Fibroblast of lung (primary cell): ENCODE measurements around the gene SH2D7. TPM values are rescaled to one million over a fixed set of nuclear protein-coding genes. Genes with fewer than 3 reads are reported as not detected.

Source experiments
- DNase-seq, 2 donors: peaks; one replicate each; pipeline versions ENCODE4 v3.0.0 to v3.0.0-alpha.2; 2010; ENCODE audit warnings: low read depth in 2 of 2
- H2AFZ ChIP-seq: 2 replicates; pipeline ENCODE4 v1.5.1; 2012; ENCODE audit warnings: low read length, control low read depth, inconsistent platforms
- H3K27ac ChIP-seq: 2 replicates; pipeline ENCODE4 v1.5.1; 2011; ENCODE audit warnings: low read length, control low read depth; ENCODE audit not compliant: insufficient read depth
- H3K27me3 ChIP-seq: 2 replicates; pipeline ENCODE4 v1.5.1; 2011; ENCODE audit warnings: mild to moderate bottlenecking, low read length; ENCODE audit not compliant: control insufficient read depth, insufficient read depth
- H3K36me3 ChIP-seq: 2 replicates; pipeline ENCODE4 v1.5.1; 2011; ENCODE audit warnings: low read length; ENCODE audit not compliant: control insufficient read depth, insufficient read depth
- H3K4me1 ChIP-seq: 2 replicates; pipeline ENCODE4 v1.5.1; 2011; ENCODE audit warnings: low read length; ENCODE audit not compliant: control insufficient read depth, insufficient read depth; ENCODE audit errors: extremely low read depth
- H3K4me2 ChIP-seq: 2 replicates; pipeline ENCODE4 v1.5.1; 2011; ENCODE audit warnings: low read length, control low read depth; ENCODE audit not compliant: insufficient read depth; ENCODE audit errors: extremely low read depth
- H3K4me3 ChIP-seq, 4 experiments: fragments of 200-600 bp in 1 of 4; sonication (generic) in 1 of 4; replicated peaks in 1 of 4; 2 replicates each; pipeline ENCODE4 v1.5.1; 2011 to 2016; ENCODE audit warnings: low read length in 4 of 4, low read depth in 3 of 4, mild to moderate bottlenecking in 3 of 4, control low read depth in 2 of 4, inconsistent platforms in 1 of 4, mixed read lengths in 1 of 4; ENCODE audit not compliant: insufficient read depth in 1 of 4; ENCODE audit errors: control extremely low read depth in 1 of 4
- H3K79me2 ChIP-seq: 2 replicates; pipeline ENCODE4 v1.5.1; 2012; ENCODE audit warnings: mild to moderate bottlenecking, low read length, inconsistent platforms; ENCODE audit not compliant: control insufficient read depth, insufficient read depth
- H3K9ac ChIP-seq: 2 replicates; pipeline ENCODE4 v1.5.1; 2011; ENCODE audit warnings: mild to moderate bottlenecking, low read length, control low read depth; ENCODE audit not compliant: insufficient read depth
- H3K9me3 ChIP-seq: 2 replicates; pipeline ENCODE4 v1.5.1; 2012; ENCODE audit warnings: low read depth, low read length; ENCODE audit not compliant: control insufficient read depth, insufficient read depth
- H4K20me1 ChIP-seq: 2 replicates; pipeline ENCODE4 v1.5.1; 2011; ENCODE audit warnings: low read length; ENCODE audit not compliant: control insufficient read depth, insufficient read depth; ENCODE audit errors: extremely low read depth
- EZH2 ChIP-seq: IDR thresholded peaks from 2 replicates; pipeline ENCODE4 v1.5.1; 2012; ENCODE audit warnings: low read length, control low read depth, mild to moderate bottlenecking; ENCODE audit errors: missing control alignments
- polyA plus RNA-seq, 2 donors: library from polyadenylated mRNA; depleted of rRNA in 1 of 2; stranded (reverse) in 1 of 2; unstranded in 1 of 2; fragments of >200 nt; gene quantifications; 2 replicates each; pipeline ENCODE4 v1.2.1, GENCODE V29; 2011 to 2012; ENCODE audit warnings: missing spikeins in 1 of 2
- total RNA-seq: library from RNA; depleted of rRNA; stranded (reverse); fragments of >200 nt; gene quantifications from 2 replicates; pipeline ENCODE4 v1.2.1, GENCODE V29; 2014
- TF ChIP-seq, protein P1 (sequence below), 2 donors: IDR thresholded peaks in 1 of 2; conservative IDR thresholded peaks in 1 of 2; 1 replicate in 1 of 2; 2 replicates in 1 of 2; pipeline ENCODE4 v1.5.1; 2011 to 2012; ENCODE audit warnings: low read length in 2 of 2, control low read depth in 1 of 2, inconsistent platforms in 1 of 2, low read depth in 1 of 2, mild to moderate bottlenecking in 1 of 2

Gene SH2D7
- total and polyA plus RNA-seq, 2 donors (not counting 1 experiment from before 2014, with no cell fraction given): 0.03 TPM; not detected in 1

DNA sequence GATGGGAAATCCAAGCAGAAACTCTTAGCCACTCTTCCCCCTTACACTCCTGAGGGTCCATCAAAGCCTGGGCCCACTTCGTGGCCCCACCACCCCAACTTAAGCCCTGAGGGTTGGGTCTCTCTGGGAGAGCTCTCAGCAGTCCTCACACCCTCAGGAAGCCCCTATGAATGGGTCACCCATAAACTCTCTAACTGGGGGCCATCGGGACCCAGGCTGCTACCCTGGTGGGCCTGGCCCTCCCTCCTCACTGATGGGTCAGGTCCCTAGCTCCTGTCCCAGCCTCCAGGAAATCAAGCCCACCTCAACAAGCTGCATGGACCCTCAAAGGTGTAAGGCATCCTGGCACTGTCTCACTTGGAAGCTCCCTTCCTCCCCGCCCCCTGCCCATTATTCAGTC, 19.4 kb downstream of the SH2D7 start:
- Histone ChIP-seq H3K27me3 (peaks cover 3% of the 10 kb centered on the region), H3K4me3 (no peak overlapping the region), H3K9ac (no peak overlapping the region), H3K27ac (no peak overlapping the region), H2AFZ (no peak overlapping the region), H3K9me3 (no peaks in the 10 kb centered on the region), H3K79me2 (no peaks in the 10 kb centered on the region), H4K20me1 (no peaks in the 10 kb centered on the region), H3K4me1 (no peaks in the 10 kb centered on the region), H3K4me2 (no peak overlapping the region), H3K36me3 (no peaks in the 10 kb centered on the region)
- TF ChIP-seq, protein P1, sequence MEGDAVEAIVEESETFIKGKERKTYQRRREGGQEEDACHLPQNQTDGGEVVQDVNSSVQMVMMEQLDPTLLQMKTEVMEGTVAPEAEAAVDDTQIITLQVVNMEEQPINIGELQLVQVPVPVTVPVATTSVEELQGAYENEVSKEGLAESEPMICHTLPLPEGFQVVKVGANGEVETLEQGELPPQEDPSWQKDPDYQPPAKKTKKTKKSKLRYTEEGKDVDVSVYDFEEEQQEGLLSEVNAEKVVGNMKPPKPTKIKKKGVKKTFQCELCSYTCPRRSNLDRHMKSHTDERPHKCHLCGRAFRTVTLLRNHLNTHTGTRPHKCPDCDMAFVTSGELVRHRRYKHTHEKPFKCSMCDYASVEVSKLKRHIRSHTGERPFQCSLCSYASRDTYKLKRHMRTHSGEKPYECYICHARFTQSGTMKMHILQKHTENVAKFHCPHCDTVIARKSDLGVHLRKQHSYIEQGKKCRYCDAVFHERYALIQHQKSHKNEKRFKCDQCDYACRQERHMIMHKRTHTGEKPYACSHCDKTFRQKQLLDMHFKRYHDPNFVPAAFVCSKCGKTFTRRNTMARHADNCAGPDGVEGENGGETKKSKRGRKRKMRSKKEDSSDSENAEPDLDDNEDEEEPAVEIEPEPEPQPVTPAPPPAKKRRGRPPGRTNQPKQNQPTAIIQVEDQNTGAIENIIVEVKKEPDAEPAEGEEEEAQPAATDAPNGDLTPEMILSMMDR (conservative IDR thresholded peaks at IDR 0.05 in 1 of 2, IDR thresholded peaks at IDR 0.05 in 1 of 2; ENCODE audit: low read depth in 1 of 2, low read length in 2 of 2): no peak
- no peak for TF ChIP-seq EZH2
- no peak for DNase-seq

DNA sequence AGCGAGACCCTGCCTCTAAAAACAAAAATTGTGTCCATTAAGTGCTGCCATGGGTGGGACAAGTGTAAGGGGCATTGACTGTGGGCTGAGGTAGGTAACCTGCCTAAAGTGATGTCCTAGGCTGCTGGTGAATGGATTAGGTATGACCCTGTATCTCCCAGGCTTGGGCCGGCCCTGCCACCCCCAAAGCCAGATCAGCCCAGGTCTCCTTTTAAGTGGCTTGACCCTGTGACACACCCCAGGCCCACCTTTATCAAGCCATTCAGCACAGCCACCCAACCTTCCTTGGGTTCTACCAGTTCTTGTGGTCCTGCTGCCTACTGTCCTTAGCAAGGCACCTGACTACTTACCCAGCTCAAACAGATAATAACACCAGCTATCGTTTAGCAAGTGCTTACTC, 20.2 kb downstream of the SH2D7 start:
- Histone ChIP-seq H3K27me3 (peaks cover 3% of the 10 kb centered on the region), H3K79me2 (no peaks in the 10 kb centered on the region), H3K9ac (no peak overlapping the region), H3K36me3 (no peaks in the 10 kb centered on the region), H4K20me1 (no peaks in the 10 kb centered on the region), H2AFZ (no peak overlapping the region), H3K4me1 (no peaks in the 10 kb centered on the region), H3K4me3 (no peak overlapping the region), H3K9me3 (no peaks in the 10 kb centered on the region), H3K27ac (no peak overlapping the region), H3K4me2 (no peak overlapping the region)
- TF ChIP-seq EZH2: no peak
- TF ChIP-seq, protein P1 (conservative IDR thresholded peaks at IDR 0.05 in 1 of 2, IDR thresholded peaks at IDR 0.05 in 1 of 2; ENCODE audit: low read depth in 1 of 2, low read length in 2 of 2): no peak
- DNase-seq: no peak

DNA sequence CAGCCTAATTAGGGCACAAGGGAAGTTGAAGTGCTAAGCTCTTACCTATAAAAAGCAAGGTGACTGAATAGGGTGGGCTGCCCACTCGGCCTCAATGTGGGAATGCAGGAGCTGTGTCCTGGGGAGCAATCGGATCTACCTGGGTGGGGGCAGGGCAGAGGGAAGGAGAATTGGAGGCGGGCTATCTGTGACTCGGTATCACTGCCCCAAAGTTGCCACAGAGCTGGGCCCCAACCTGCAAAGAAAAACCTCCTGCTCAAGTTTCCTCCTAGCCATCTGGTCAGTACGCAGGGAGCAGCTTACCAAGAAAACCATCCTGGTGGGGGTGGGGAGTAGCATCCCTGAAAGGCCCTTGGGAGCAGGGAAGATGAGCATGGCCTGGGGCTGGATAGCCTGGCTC, 28.2 kb downstream of the SH2D7 start:
- Histone ChIP-seq H3K9me3 (no peaks in the 10 kb centered on the region), H3K79me2 (no peaks in the 10 kb centered on the region), H4K20me1 (no peaks in the 10 kb centered on the region), H3K9ac (no peak overlapping the region), H3K27ac (no peak overlapping the region), H3K4me3 (no peak overlapping the region), H3K4me2 (no peak overlapping the region), H3K27me3 (peaks cover 3% of the 10 kb centered on the region), H3K36me3 (no peaks in the 10 kb centered on the region), H3K4me1 (no peaks in the 10 kb centered on the region), H2AFZ (no peak overlapping the region)
- TF ChIP-seq, protein P1 (conservative IDR thresholded peaks at IDR 0.05 in 1 of 2, IDR thresholded peaks at IDR 0.05 in 1 of 2; ENCODE audit: low read depth in 1 of 2, low read length in 2 of 2): no peak
- no peak for TF ChIP-seq EZH2
- no peak for DNase-seq
